H1 (cell line): ENCODE measurements around the gene ALK. TPM values are rescaled to one million over a fixed set of nuclear protein-coding genes. Genes with fewer than 3 reads are reported as not detected.

Experiments
- CTCF ChIA-PET: fragments of 300-600 bp; sonication (Branson Sonifier 250); formaldehyde crosslinking; loops from one replicate; lab custom pipeline; 2021; ENCODE audit not compliant: partially characterized antibody; lab: Charles Lee
- POLR2A ChIA-PET: fragments of 300-600 bp; sonication (Branson Sonifier 250); formaldehyde crosslinking; loops from one replicate; lab custom pipeline; 2021; ENCODE audit warnings: inconsistent platforms; ENCODE audit not compliant: partially characterized antibody; lab: Charles Lee
- DNase-seq, 2 experiments: peaks; one replicate each; pipeline versions ENCODE4 v3.0.0 to v3.0.0-alpha.2; 2010 to 2022; ENCODE audit warnings: low spot score in 2 of 2, low read depth in 1 of 2, mixed read lengths in 1 of 2
- FAIRE-seq: peaks from 2 replicates; lab custom pipeline; 2011; peaks lifted over from hg19 to GRCh38; lab: Jason Lieb, UNC
- H2AFZ ChIP-seq: 2 replicates; pipeline ENCODE4 v1.8.1; 2012; ENCODE audit warnings: low read length, inconsistent platforms
- H2AK5ac ChIP-seq: 2 replicates; pipeline ENCODE4 v1.6.1; 2013; ENCODE audit warnings: low read depth, low read length
- H2BK120ac ChIP-seq: replicated peaks from 2 replicates; pipeline ENCODE3; 2013; ENCODE audit warnings: low read depth, low read length, inconsistent platforms
- H2BK12ac ChIP-seq: 2 replicates; pipeline ENCODE4 v1.6.1; 2013; ENCODE audit warnings: low read depth, low read length
- H2BK15ac ChIP-seq: 2 replicates; pipeline ENCODE4 v1.6.1; 2013; ENCODE audit warnings: low read length
- H2BK20ac ChIP-seq: 2 replicates; pipeline ENCODE4 v1.6.1; 2013; ENCODE audit warnings: low read length
- H2BK5ac ChIP-seq: 2 replicates; pipeline ENCODE4 v1.6.1; 2013; ENCODE audit warnings: low read depth, low read length
- H3K14ac ChIP-seq: 2 replicates; pipeline ENCODE4 v1.6.1; 2013; ENCODE audit warnings: inconsistent platforms; ENCODE audit not compliant: insufficient read length
- H3K18ac ChIP-seq: 2 replicates; pipeline ENCODE4 v1.6.1; 2013; ENCODE audit warnings: low read length; ENCODE audit errors: extremely low read depth
- H3K23ac ChIP-seq: 2 replicates; pipeline ENCODE4 v1.6.1; 2013; ENCODE audit warnings: inconsistent platforms; ENCODE audit not compliant: insufficient read length
- H3K23me2 ChIP-seq: 2 replicates; pipeline ENCODE4 v1.6.1; 2013; ENCODE audit warnings: low read depth, low read length
- H3K27ac ChIP-seq: 2 replicates; pipeline ENCODE4 v1.6.1; 2011; ENCODE audit warnings: low read depth, low read length, inconsistent platforms
- H3K27me3 ChIP-seq, 4 experiments: replicated peaks in 1 of 4; 1 replicate in 1 of 4; 2 replicates in 3 of 4; pipeline versions ENCODE4 v1.6.1 to v1.8.1; 2011 to 2013; ENCODE audit warnings: low read length in 3 of 4, mild to moderate bottlenecking in 3 of 4, inconsistent platforms in 2 of 4, mixed read lengths in 2 of 4, moderate library complexity in 1 of 4; ENCODE audit not compliant: control insufficient read depth in 3 of 4, insufficient read depth in 3 of 4; ENCODE audit errors: extremely low read depth in 1 of 4
- H3K36me3 ChIP-seq, 4 experiments: 2 replicates each; pipeline versions ENCODE4 v1.6.1 to v1.8.1; 2011 to 2013; ENCODE audit warnings: mild to moderate bottlenecking in 4 of 4, low read length in 3 of 4, moderate library complexity in 2 of 4, control low read depth in 1 of 4, inconsistent platforms in 1 of 4; ENCODE audit not compliant: insufficient read depth in 4 of 4, control insufficient read depth in 2 of 4
- H3K4ac ChIP-seq: replicated peaks from 2 replicates; pipeline ENCODE3; 2013; ENCODE audit warnings: low read length, low read depth, mixed read lengths, inconsistent platforms; ENCODE audit not compliant: insufficient read length
- H3K4me1 ChIP-seq, 4 experiments: replicated peaks in 1 of 4; 1 replicate in 1 of 4; 2 replicates in 3 of 4; pipeline versions ENCODE4 v1.6.1 to v1.8.1; 2011 to 2013; ENCODE audit warnings: low read length in 3 of 4, inconsistent platforms in 2 of 4, mixed read lengths in 1 of 4; ENCODE audit not compliant: insufficient read depth in 4 of 4, control insufficient read depth in 3 of 4
- H3K4me2 ChIP-seq, 2 experiments: 2 replicates each; pipeline versions ENCODE4 v1.6.1 to v1.8.1; 2011 to 2013; ENCODE audit warnings: low read depth in 2 of 2, low read length in 2 of 2, control low read depth in 1 of 2, inconsistent platforms in 1 of 2, mild to moderate bottlenecking in 1 of 2; ENCODE audit not compliant: insufficient read depth in 1 of 2
- H3K4me3 ChIP-seq, 4 experiments: fragments of 200-600, 300-600 bp in 1 of 4; sonication (generic), shearing (Covaris generic), sonication (Bioruptor Twin) in 1 of 4; 2 replicates each; pipeline versions ENCODE4 v1.5.1 to v1.8.1; 2011 to 2016; ENCODE audit warnings: low read length in 4 of 4, low read depth in 3 of 4, control low read depth in 2 of 4, inconsistent platforms in 2 of 4, mild to moderate bottlenecking in 2 of 4, mixed read lengths in 1 of 4, moderate library complexity in 1 of 4; ENCODE audit not compliant: insufficient read depth in 2 of 4; ENCODE audit errors: extremely low read depth in 1 of 4
- H3K56ac ChIP-seq: replicated peaks from 2 replicates; pipeline ENCODE3; 2013; ENCODE audit warnings: low read depth, mild to moderate bottlenecking, mixed read lengths, low read length, inconsistent platforms; ENCODE audit not compliant: insufficient read length
- H3K79me1 ChIP-seq: 2 replicates; pipeline ENCODE4 v1.6.1; 2013; ENCODE audit warnings: low read depth, low read length, control low read depth
- H3K79me2 ChIP-seq, 2 experiments: 2 replicates each; pipeline versions ENCODE4 v1.6.1 to v1.8.1; 2012 to 2013; ENCODE audit warnings: low read length in 2 of 2, mild to moderate bottlenecking in 2 of 2, inconsistent platforms in 1 of 2; ENCODE audit not compliant: insufficient read depth in 2 of 2, control insufficient read depth in 1 of 2
- H3K9ac ChIP-seq, 4 experiments: replicated peaks in 1 of 4; 1 replicate in 1 of 4; 2 replicates in 3 of 4; pipeline versions ENCODE4 v1.6.1 to v1.8.1; 2011 to 2013; ENCODE audit warnings: low read depth in 3 of 4, low read length in 3 of 4, control low read depth in 2 of 4, mild to moderate bottlenecking in 2 of 4, moderate library complexity in 2 of 4, inconsistent platforms in 1 of 4; ENCODE audit errors: extremely low read depth in 1 of 4
- H3K9me3 ChIP-seq, 2 experiments: 2 replicates each; pipeline versions ENCODE4 v1.6.1 to v1.8.1; 2012 to 2013; ENCODE audit warnings: mild to moderate bottlenecking in 2 of 2, moderate library complexity in 2 of 2, control low read depth in 1 of 2, inconsistent platforms in 1 of 2, low read depth in 1 of 2, low read length in 1 of 2, mixed read lengths in 1 of 2; ENCODE audit not compliant: insufficient read depth in 2 of 2
- H4K20me1 ChIP-seq, 2 experiments: replicated peaks in 1 of 2; 2 replicates each; pipeline versions ENCODE3 to v1.8.1; 2011 to 2013; ENCODE audit warnings: inconsistent platforms in 2 of 2, low read length in 2 of 2, mild to moderate bottlenecking in 1 of 2; ENCODE audit not compliant: insufficient read depth in 2 of 2, control insufficient read depth in 1 of 2
- H4K5ac ChIP-seq: 2 replicates; pipeline ENCODE4 v1.6.1; 2013; ENCODE audit warnings: low read length, low read depth, mixed read lengths, inconsistent platforms; ENCODE audit not compliant: insufficient read length
- H4K8ac ChIP-seq: 2 replicates; pipeline ENCODE4 v1.8.0; 2013; ENCODE audit warnings: mild to moderate bottlenecking, moderate library complexity, low read length, inconsistent platforms; ENCODE audit not compliant: insufficient read depth; ENCODE audit errors: extremely low read depth
- H4K91ac ChIP-seq: replicated peaks from 2 replicates; pipeline ENCODE3; 2013; ENCODE audit warnings: low read length, mixed read lengths, inconsistent platforms; ENCODE audit not compliant: insufficient read length
- CBX8 ChIP-seq: fragments of 300-800, 300-1000 bp; sonication (generic); IDR thresholded peaks from 2 replicates; pipeline ENCODE4 v1.7.1; 2016; ENCODE audit warnings: low read depth, low read length, borderline replicate concordance
- EGR1 ChIP-seq: IDR thresholded peaks from 2 replicates; pipeline ENCODE4 v1.6.1; 2011; ENCODE audit warnings: low read depth, low read length, borderline replicate concordance
- HDAC2 ChIP-seq, 2 experiments: fragments of 300-600 bp in 1 of 2; sonication (generic) in 1 of 2; IDR thresholded peaks; 2 replicates each; pipeline ENCODE4 v1.6.1; 2011 to 2012; ENCODE audit warnings: low read depth in 2 of 2, low read length in 2 of 2, mild to moderate bottlenecking in 2 of 2, moderate library complexity in 2 of 2, borderline replicate concordance in 1 of 2, inconsistent platforms in 1 of 2
- RFX5 ChIP-seq: IDR thresholded peaks from 2 replicates; pipeline ENCODE4 v1.6.1; 2011; ENCODE audit warnings: low read depth, low read length, improper control_type of control experiment, borderline replicate concordance
- TBP ChIP-seq: IDR thresholded peaks from 2 replicates; pipeline ENCODE4 v1.6.1; 2011; ENCODE audit warnings: low read depth, low read length, improper control_type of control experiment
- ZNF274 ChIP-seq: IDR thresholded peaks from 2 replicates; pipeline ENCODE4 v1.7.0; 2012; ENCODE audit warnings: low read length, borderline replicate concordance; ENCODE audit errors: extremely low read depth
- polyA plus RNA-seq, 7 experiments: library from polyadenylated mRNA; depleted of rRNA in 3 of 7; stranded (reverse) in 5 of 7; unstranded in 2 of 7; fragments of >200 nt in 5 of 7; fragments of 200-250 nt in 2 of 7; gene quantifications; 1 replicate in 5 of 7; 2 replicates in 1 of 7; 4 replicates in 1 of 7; pipeline versions ENCODE4 v1.2.1 to v1.2.3, GENCODE V29; 2011 to 2013; ENCODE audit warnings: missing spikeins in 2 of 7, mixed read lengths in 2 of 7
- total RNA-seq: library from RNA; stranded (reverse); fragmentation: NEBNext Ultra II Directional; extraction: Animal tissue kit (Norgen Biotek cat#: 25700); gene quantifications from 2 replicates; pipeline ENCODE4 v1.2.1, GENCODE V29; 2021

Gene ALK
- total and polyA plus RNA-seq, 2 of the 8 experiments (the other 6 are each of a cell fraction or from before 2014, with no cell fraction given), result 0.02 to 0.09 TPM

- TF ChIP-seq ZNF274 (no peak), HDAC2 (IDR thresholded peaks at IDR 0.05; ENCODE audit: borderline replicate concordance in 1 of 2, low read depth in 2 of 2, low read length in 2 of 2) (no peak), CBX8 (no peak), RFX5 (no peak), EGR1 (no peak), TBP (no peak)
- TF ChIP-seq, all 59 proteins: peak for 0
- Histone ChIP-seq H2BK120ac (no peak overlapping the region), H3K27me3 (no peaks in the 10 kb centered on the region), H3K18ac (no peak overlapping the region), H3K36me3 (no peaks in the 10 kb centered on the region), H3K23ac (no peak overlapping the region), H2BK20ac (no peak overlapping the region), H3K4me3 (no peak overlapping the region), H2AFZ (no peak overlapping the region), H2AK5ac (no peak overlapping the region), H3K27ac (no peak overlapping the region), H3K4ac (no peak overlapping the region), H3K14ac (no peak overlapping the region), H3K79me1 (no peaks in the 10 kb centered on the region), H2BK15ac (no peak overlapping the region), H3K56ac (no peak overlapping the region), H3K79me2 (no peaks in the 10 kb centered on the region), H3K9me3 (no peaks in the 10 kb centered on the region), H2BK12ac (no peak overlapping the region), H3K4me2 (no peak overlapping the region), H3K23me2 (no peaks in the 10 kb centered on the region), H2BK5ac (no peak overlapping the region), H4K5ac (no peak overlapping the region), H3K9ac (no peak overlapping the region), H4K8ac (no peak overlapping the region), H4K20me1 (no peaks in the 10 kb centered on the region), H3K4me1 (no peaks in the 10 kb centered on the region), H4K91ac (no peak overlapping the region)
- no peak for FAIRE-seq
- CTCF ChIA-PET, result no interaction called here
- no peak for DNase-seq
- POLR2A ChIA-PET, result no interaction called here
These were observed 244.4 kb downstream of the ALK start for GRCh38 chr2:29676886-29677453.
